Stimulated activated CD4-positive, alpha-beta T cell treated with anti-CD3 and anti-CD28 coated beads, TNF-alpha, amount 100 ng/mL, for 4 hours (primary cell): Measurements from ENCODE around the gene PTPRG.
"Not testable (repeated sequence)": the region's sequence is repeated elsewhere in the genome, so short reads cannot be mapped to it uniquely, and the experiment has no call there.

Experiments used
- DNase-seq, 3 experiments: peaks; one replicate each; pipeline ENCODE4 v3.0.0-alpha.2; 2020; ENCODE audit warnings: low read depth in 3 of 3

Gene PTPRG

DNA sequence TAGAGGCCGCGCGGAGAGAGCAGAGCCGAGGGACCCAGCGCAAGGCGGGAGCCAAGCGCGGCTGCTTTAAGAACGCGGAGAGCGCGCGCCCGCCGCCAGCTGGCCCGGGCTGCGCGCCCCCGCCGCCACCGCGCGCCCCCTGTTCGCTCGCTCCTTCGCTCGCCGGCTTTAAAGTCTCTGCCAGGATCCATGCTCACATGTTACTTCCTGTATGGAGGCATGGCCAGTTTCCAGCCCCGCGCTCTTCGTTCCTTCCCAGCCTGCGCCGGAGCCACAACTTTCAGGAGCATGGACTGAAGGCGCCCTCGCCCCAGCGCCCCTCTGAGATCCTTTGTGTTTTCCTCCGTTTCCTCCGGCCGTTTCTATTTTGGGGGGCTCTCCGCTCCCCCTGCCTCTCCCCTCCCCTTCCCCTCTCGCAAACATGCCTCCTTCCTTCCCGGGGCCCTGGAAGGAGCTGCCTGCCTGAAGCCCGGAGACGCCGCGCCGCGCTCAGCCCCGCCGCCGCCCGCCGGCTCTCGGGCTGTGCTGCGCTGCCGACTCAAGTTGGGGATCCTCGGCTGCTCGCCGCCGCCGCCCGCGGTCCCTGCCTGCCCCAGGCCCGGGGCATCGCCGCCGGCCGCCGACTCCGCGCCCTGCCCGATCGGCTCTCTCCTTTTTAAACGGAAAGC lies at the start of gene PTPRG:
Gene PTPRG (plus strand): TSS at position 198 of the 668 bp plus-strand sequence. CDS start 717 bp downstream, outside the sequence.
- no peak for DNase-seq

DNA sequence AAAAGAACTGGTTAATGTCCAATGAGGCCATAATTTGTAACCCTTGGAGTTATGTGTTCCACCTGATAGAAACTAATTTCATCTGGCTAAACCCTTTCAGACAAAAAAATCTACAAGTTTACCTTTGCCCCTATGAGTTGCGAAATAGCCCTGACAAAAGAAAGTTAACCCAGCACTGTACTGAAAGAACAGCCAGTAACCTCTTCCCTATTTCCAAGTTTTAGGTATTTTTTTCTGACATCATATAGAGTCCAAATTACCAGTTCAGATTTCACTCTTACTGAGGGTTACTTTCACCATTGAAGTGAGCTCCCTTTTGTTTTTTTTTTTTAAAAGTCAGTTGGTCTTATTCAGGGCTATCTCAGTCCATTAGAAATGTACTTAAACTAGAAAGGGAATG lies 42.8 kb upstream of the PTPRG start:
- no peak for DNase-seq

DNA sequence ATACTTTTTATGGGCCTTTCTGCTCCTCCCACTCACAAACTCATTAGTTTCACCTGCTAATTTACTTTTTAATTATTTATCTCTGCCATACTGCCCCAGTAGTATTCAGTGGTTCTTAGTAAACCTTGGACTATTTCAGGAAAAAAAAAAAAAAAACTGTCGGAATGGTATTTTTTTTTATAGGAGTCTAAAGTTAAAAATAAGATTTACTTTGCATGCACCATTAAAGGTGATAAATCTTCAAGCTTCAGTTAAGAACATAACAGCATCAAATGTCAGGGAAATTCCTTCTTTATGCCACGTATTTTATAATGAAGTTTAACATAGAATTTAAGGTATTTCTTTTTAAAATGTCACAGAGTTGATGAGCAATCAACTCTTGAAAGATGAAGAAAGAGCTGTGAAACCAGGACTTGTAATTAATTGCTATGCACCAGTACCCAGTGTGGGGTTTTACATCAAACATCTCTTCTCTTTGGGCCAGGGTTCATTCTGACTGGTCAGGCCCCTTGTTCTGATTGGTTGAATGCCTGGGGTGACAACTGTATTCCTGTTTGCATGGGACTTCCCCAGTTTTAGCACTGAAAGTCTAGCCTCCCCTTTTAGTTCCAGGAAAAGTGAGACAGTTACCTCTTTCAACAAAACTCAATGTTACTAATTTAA lies 40.3 kb upstream of the PTPRG start:
- no peak for DNase-seq

DNA sequence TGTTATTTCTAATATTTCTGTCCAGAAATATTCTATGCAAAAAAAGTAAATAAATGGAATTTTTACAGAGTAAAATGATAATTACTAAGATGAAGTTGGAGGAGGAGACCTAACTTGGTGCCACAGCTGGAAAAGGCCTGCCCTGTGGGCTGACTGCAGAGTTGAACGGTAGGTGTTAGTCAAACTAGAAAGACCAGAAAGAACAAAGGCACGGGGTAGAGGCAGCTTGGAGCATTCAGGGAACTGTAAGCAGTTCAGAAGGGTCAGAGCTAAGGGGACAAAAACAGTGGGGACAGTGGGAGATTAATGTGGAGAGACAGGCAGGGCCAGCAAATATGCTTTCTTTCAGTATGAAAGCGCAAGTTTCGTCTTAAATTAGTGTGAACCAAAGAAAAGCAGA lies 39.3 kb upstream of the PTPRG start:
- no peak for DNase-seq

GRCh38 chr3:61522626-61523025 lies 38.7 kb upstream of the PTPRG start:
- no peak for DNase-seq

DNA sequence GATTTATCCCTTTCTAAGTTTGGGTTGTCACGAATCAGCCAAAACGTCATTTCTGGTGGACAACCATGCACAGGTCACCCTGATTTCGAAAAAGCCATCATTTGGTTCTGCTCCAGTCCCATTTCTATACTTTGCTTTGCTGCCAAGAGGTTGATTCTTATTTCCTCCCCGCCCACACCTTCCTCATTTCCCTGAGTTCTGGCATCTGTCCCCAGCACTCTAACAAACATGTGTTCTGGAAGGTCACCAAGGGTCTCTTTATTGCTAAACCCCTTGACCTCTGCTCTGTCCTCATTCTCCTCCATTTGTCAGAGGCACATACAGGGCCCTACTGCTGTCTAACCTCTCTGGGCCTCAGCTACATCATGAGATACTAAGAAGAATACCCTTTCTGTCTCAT lies 36.4 kb upstream of the PTPRG start:
- DNase-seq: no peak

DNA sequence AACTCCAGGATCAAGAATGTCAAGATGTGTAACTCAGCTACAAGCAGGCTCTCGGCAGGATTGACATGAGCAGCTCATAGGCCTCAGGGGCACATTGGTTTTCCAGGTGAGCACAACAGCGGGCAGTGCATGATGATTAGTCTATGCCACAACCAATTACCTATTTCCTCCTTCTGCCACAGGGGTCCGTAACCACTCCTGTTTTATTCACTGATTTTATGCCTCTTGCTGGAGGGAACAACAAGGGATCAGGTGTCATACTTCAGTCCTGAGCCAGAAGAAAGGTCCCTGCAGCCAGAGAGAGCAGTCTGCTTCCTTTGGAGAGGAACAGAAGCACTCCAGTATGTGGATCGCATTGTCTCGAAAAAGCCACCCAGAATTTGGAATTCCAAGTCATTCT lies 35.1 kb upstream of the PTPRG start:
- no peak for DNase-seq

GRCh38 chr3:61527011-61527410 lies 34.4 kb upstream of the PTPRG start:
- DNase-seq: no peak

GRCh38 chr3:61530355-61530754 lies 31.0 kb upstream of the PTPRG start:
- DNase-seq: no peak

- DNase-seq: no peak
These were observed 29.8 kb upstream of the PTPRG start for GRCh38 chr3:61531528-61531927.

DNA sequence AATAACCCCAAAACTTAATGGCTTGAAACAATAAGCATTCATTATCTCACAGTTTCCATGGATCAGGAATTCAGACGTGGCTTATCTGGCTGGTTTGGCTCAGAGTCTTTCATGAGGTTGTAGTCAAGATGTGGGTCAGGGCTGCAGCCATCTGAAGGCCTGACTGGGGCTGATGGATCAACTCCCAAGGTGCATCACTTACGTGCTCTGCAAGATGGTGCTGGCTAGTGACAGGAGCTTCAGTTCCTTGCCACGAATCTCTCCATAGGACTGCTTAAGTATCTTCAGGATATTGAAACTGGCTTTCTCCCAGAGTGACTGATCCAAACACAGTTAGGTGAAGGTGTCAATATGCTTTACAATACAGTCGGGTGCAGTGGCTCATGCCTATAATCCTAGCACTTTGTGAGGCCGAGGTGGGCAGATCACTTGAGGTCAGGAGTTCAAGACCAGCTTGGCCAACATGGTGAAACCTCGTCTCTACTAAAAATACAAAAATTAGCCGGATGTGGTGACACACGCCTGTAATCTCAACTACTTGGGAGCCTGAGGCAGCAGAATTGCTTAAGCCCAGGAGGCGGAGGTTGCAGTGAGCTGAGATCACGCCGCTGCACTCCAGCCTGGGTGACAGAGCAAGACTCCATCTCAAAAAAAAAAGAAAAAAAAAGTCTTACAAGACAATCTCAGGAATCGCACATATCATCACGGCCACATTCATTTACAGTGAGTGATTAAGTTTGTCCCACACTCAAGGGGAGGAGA lies 28.5 kb upstream of the PTPRG start:
- no peak for DNase-seq

DNA sequence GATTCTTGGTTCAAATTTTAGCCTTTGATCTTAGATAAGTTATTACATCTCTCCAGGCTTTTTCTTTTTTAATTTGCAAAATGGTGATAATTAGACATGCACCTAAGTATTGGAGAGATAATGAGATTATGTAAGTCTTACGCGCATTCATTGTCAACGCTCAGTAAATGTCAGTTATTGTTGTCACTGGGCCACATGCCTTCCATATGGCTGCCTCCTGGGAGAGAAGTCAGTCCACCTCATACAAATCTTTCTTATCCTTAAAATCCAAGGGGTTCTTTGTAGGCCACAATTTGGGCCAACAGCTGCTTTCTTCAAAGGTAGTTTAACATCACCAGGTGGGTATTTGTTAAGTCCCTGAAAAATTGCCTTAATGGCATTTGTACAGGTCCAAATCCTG lies 25.5 kb upstream of the PTPRG start:
- no peak for DNase-seq

DNA sequence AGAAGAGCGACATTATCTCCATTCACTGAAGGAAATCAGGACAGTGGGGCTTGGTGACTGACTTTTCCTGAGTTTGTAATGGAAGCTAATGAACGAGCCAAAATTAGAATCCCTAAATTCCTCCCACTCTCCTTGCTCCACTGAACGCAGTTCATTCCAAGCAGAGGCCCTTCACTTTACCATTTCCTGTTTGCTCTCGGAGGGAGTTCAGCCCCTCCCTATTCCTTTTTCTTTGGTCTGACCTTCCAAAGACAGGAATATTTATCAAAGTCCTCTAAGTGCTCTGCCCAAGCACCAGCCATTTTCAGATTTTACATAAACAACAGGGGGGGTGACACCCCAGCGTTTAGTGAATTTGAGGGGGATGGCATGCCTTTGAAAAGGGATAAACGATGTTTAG lies 24.0 kb upstream of the PTPRG start:
- no peak for DNase-seq

DNA sequence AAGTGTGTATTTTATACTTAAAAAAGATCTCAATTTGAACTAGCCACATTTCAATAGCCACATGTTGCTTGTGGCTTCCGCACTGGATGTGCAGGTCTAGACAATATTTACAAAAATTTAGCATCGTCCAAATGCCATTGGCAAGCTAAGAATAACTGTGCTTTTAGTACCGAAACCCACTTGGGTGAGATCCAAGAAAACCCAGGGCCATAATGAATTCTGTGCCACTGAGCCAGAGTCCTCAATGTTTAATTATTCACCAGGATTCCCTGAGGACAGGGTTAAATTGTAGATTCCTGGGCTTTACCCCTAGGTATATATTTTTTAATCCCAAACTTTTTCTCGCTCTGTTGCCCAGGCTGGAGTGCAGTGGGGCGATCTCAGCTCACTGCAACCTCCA lies 22.9 kb upstream of the PTPRG start:
- DNase-seq: no peak

DNA sequence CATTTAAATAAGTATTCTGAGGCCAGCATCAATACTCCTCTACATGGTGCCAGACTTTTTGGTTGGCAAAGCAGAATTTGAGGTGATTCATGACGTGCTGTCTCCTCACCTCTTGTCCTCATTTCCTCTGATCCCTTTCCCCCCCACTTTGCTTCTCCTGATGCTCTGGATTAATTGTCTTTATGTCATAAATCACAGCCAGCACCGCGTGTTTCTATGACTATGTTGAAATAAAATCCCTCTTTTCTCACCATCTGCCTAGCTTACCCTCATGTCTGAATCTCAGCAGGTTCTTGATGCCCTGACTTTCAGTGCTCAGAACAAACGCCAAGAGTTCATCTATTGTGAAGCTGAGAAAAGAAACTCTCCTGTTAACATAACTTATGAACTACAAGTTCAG lies 19.7 kb upstream of the PTPRG start:
- no peak for DNase-seq

GRCh38 chr3:61545716-61546115 lies 15.7 kb upstream of the PTPRG start:
- DNase-seq: no peak

DNA sequence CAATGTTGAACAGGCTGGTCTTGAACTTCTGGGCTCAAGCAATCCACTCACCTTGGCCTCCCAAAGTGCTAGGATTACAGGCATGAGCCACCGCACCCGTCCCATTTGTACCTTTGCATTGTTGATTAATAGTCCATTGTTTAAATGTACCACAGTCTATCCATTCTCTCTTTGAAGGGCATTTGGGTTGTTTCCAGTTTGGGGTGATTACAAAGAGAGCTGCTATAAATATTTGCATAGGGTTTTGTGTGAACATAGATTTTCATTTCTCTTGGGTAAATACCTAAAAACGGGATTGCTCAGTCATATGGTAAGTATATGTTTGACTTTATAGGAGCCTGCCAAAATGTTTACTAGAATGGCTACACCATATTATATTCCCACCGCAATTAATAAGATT lies 13.7 kb upstream of the PTPRG start:
- DNase-seq: no peak

GRCh38 chr3:61552704-61553103 lies 8.7 kb upstream of the PTPRG start:
- not testable (repeated sequence) for DNase-seq

DNA sequence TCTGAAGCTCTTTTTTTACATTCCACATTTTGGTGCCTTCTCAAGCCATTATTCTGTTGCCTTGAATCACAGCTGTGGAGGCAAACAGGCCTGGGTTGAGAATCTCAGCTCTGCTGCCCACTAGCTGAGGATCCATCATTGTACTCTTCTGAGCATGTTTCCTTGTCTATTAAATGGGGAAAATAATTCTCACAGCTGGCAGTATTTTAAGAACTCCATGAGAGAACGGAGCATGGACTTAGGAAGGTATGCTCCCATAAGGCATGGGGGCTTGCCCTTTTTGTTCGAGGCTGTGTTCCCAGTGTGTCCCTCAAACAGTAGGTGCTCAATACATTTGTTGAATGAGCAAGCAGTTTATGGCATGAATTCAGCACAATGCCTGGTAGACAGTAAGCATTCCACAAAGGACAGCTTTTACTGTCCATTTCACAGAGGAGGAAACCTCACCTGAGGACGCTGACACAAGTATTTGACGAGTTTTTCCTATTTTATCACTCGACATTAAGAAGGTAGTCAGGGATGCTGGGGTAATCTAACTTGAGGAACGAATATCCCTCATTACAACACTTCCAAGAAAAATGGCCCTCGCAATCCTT lies 2.1 kb upstream of the PTPRG start:
- DNase-seq: no peak

- DNase-seq: no peak
These were observed 626 bp upstream of the PTPRG start for GRCh38 chr3:61560517-61561373.

- no peak for DNase-seq
These were observed 810 bp downstream of the PTPRG start for GRCh38 chr3:61562042-61562720.
